Right lobe of liver (tissue), 4 donors: ENCODE data around the gene TARS1.

Experiments
- CTCF ChIP-seq, 4 donors: fragments of 200-600 bp in 3 of 4; fragments of 450-650 bp in 1 of 4; IDR thresholded peaks; one replicate each; pipeline versions ENCODE4 v1.5.1 to v1.8.0; 2016 to 2022; ENCODE audit warnings: antibody characterized with exemption in 4 of 4, mild to moderate bottlenecking in 2 of 4
- POLR2A ChIP-seq: fragments of 450-650 bp; IDR thresholded peaks from one replicate; pipeline ENCODE4 v1.6.1; 2017; ENCODE audit warnings: antibody characterized with exemption, mild to moderate bottlenecking
- donor health status: DM: no; HTN: no; CAD: no.
- donor health status: DM: no; HTN: no; CAD: no.
- donor health status: DM: no; HTN: yes; CAD: no.

DNA sequence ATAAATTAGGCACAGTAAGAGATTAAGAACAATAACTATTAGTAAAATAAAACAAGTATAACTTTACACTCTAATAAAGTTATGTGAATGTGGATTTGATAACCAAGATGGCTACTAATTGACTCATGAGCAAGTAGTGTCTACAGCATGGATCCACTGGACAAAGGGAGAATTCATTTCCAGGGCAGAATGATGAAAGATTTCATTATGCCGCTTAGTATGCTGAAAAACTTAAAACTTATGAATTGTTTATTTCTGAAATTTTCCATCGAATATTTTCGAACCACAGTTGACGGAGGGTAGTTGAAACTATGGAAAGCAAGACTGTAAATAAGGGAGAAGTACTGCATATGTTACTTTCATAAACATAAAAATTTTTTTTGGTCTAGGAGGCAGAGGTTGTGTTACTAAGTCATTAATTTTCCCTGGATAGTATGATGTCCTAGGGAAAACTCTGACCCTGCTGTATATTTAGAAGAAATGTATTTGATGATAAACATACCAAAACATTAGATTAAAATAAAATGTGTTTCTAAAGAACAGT is 24.9 kb upstream of the TARS1 start:
- no peak for TF ChIP-seq CTCF (IDR thresholded peaks at IDR 0.05)
- TF ChIP-seq POLR2A: no peak
